HG02852 (cell line): ENCODE results near the gene STARD9.
"Not testable (repeated sequence)": the region's sequence is repeated elsewhere in the genome, so short reads cannot be mapped to it uniquely, and the experiment has no call there.

Experiments used
- ATAC-seq: cut with Tn5 transposase; IDR thresholded peaks from one replicate; pipeline ENCODE4 v1.9.1; 2021; ENCODE audit warnings: mild to moderate bottlenecking, moderate library complexity; ENCODE audit not compliant: unreplicated experiment

STARD9 gene

GRCh38 chr15:42584031-42584765 lies 8.8 kb downstream of the STARD9 start:
- no peak for ATAC-seq

- no peak for ATAC-seq
These were observed 15.3 kb downstream of the STARD9 start for GRCh38 chr15:42590619-42591237.

- no peak for ATAC-seq
These were observed 16.0 kb downstream of the STARD9 start for GRCh38 chr15:42591238-42591934.

GRCh38 chr15:42592716-42593115 lies 17.3 kb downstream of the STARD9 start:
- ATAC-seq: no peak

GRCh38 chr15:42593143-42593542 lies 17.7 kb downstream of the STARD9 start:
- ATAC-seq: no peak

GRCh38 chr15:42594095-42594494 lies 18.7 kb downstream of the STARD9 start:
- no peak for ATAC-seq

GRCh38 chr15:42595626-42596240 lies 20.3 kb downstream of the STARD9 start:
- ATAC-seq: no peak

GRCh38 chr15:42601316-42601715 lies 25.9 kb downstream of the STARD9 start:
- not testable (repeated sequence) for ATAC-seq

- no peak for ATAC-seq
These were observed 27.1 kb downstream of the STARD9 start for GRCh38 chr15:42602501-42602900.

GRCh38 chr15:42603978-42604377 lies 28.6 kb downstream of the STARD9 start:
- no peak for ATAC-seq

GRCh38 chr15:42604894-42605744 lies 29.7 kb downstream of the STARD9 start:
- no peak for ATAC-seq

GRCh38 chr15:42605796-42606195 lies 30.4 kb downstream of the STARD9 start:
- ATAC-seq: no peak

- no peak for ATAC-seq
These were observed 32.7 kb downstream of the STARD9 start for GRCh38 chr15:42608110-42608531.

- no peak for ATAC-seq
These were observed 33.5 kb downstream of the STARD9 start for GRCh38 chr15:42608752-42609488.

GRCh38 chr15:42611532-42611931 lies 36.1 kb downstream of the STARD9 start:
- ATAC-seq: no peak

- no peak for ATAC-seq
These were observed 37.0 kb downstream of the STARD9 start for GRCh38 chr15:42612367-42612912.

- no peak for ATAC-seq
These were observed 40.7 kb downstream of the STARD9 start for GRCh38 chr15:42616107-42616506.

- no peak for ATAC-seq
These were observed 44.4 kb downstream of the STARD9 start for GRCh38 chr15:42619656-42620371.

- ATAC-seq: no peak
These were observed 46.0 kb downstream of the STARD9 start for GRCh38 chr15:42621386-42621785.
